IPS-18c (cell line): ENCODE measurements around the gene NEURL1B.
A peak's percentile ranks its signal among the peaks of the same experiment; 100 is the strongest.
"Not testable (repeated sequence)": the region's sequence is repeated elsewhere in the genome, so short reads cannot be mapped to it uniquely, and the experiment has no call there.

ENCODE experiments used
- H3K4me3 ChIP-seq: 2 replicates; pipeline ENCODE4 v1.7.0; 2013; ENCODE audit warnings: low read depth, mild to moderate bottlenecking, low read length, moderate library complexity; ENCODE audit not compliant: insufficient read depth
- H3K9me3 ChIP-seq: one replicate; pipeline ENCODE4 v1.6.1; 2013; ENCODE audit warnings: mild to moderate bottlenecking, low read length, moderate library complexity; ENCODE audit not compliant: control insufficient read depth, insufficient read depth

The NEURL1B gene

GRCh38 chr5:172640822-172641358 lies at the start of gene NEURL1B:
Gene NEURL1B (plus strand): TSS chr5:172641263. CDS start chr5:172641407, 144 bp downstream.
- Histone ChIP-seq H3K4me3 (peak within 1 kb of the TSS; percentile 78), H3K9me3 (no peaks in the 10 kb centered on the region)

GRCh38 chr5:172591636-172592035 lies 49.4 kb upstream of the NEURL1B start:
- Histone ChIP-seq H3K4me3 (no peak overlapping the region), H3K9me3 (no peaks in the 10 kb centered on the region)

GRCh38 chr5:172592881-172593280 lies 48.2 kb upstream of the NEURL1B start:
- Histone ChIP-seq H3K4me3 (no peak overlapping the region), H3K9me3 (no peaks in the 10 kb centered on the region)

- Histone ChIP-seq H3K9me3 (no peaks in the 10 kb centered on the region), H3K4me3 (no peak overlapping the region)
These were observed 47.8 kb upstream of the NEURL1B start for GRCh38 chr5:172593306-172593705.

GRCh38 chr5:172593721-172594235 lies 47.3 kb upstream of the NEURL1B start:
- H3K4me3 ChIP-seq, result no peak overlapping the region

GRCh38 chr5:172594431-172594830 lies 46.6 kb upstream of the NEURL1B start:
- Histone ChIP-seq H3K9me3 (no peaks in the 10 kb centered on the region), H3K4me3 (no peak overlapping the region)

More at GRCh38 chr5:172593721-172594235, 47.3 kb upstream of the NEURL1B start:
- H3K9me3 ChIP-seq, result no peaks in the 10 kb centered on the region

GRCh38 chr5:172594867-172595466 lies 46.1 kb upstream of the NEURL1B start:
- H3K9me3 ChIP-seq, result no peaks in the 10 kb centered on the region
- H3K4me3 ChIP-seq, result no peak overlapping the region

GRCh38 chr5:172595596-172596455 lies 45.2 kb upstream of the NEURL1B start:
- no peaks in the 10 kb centered on the region for H3K9me3 ChIP-seq
- H3K4me3 ChIP-seq, result no peak overlapping the region

- H3K4me3 ChIP-seq, result no peak overlapping the region
- no peaks in the 10 kb centered on the region for H3K9me3 ChIP-seq
These were observed 44.3 kb upstream of the NEURL1B start for GRCh38 chr5:172596638-172597231.

GRCh38 chr5:172597755-172598155 lies 43.3 kb upstream of the NEURL1B start:
- no peak overlapping the region for H3K4me3 ChIP-seq
- no peaks in the 10 kb centered on the region for H3K9me3 ChIP-seq

GRCh38 chr5:172598251-172599203 lies 42.5 kb upstream of the NEURL1B start:
- no peaks in the 10 kb centered on the region for H3K9me3 ChIP-seq
- no peak overlapping the region for H3K4me3 ChIP-seq

GRCh38 chr5:172599204-172599567 lies 41.9 kb upstream of the NEURL1B start:
- H3K4me3 ChIP-seq, result no peak overlapping the region
- no peaks in the 10 kb centered on the region for H3K9me3 ChIP-seq

- no peaks in the 10 kb centered on the region for H3K9me3 ChIP-seq
- H3K4me3 ChIP-seq, result no peak overlapping the region
These were observed 40.5 kb upstream of the NEURL1B start for GRCh38 chr5:172600571-172600970.

- not testable (repeated sequence) for H3K9me3 ChIP-seq, H3K4me3 ChIP-seq
These were observed 39.5 kb upstream of the NEURL1B start for GRCh38 chr5:172601576-172601975.

GRCh38 chr5:172602783-172603231 lies 38.3 kb upstream of the NEURL1B start:
- Histone ChIP-seq H3K4me3 (no peak overlapping the region), H3K9me3 (no peaks in the 10 kb centered on the region)

GRCh38 chr5:172603251-172603806 lies 37.7 kb upstream of the NEURL1B start:
- no peak overlapping the region for H3K4me3 ChIP-seq

More at GRCh38 chr5:172603251-172603806, 37.7 kb upstream of the NEURL1B start:
- no peaks in the 10 kb centered on the region for H3K9me3 ChIP-seq
